Activated gamma-delta T cell treated with Interleukin-2 at 50 U/mL for 16 hours (primary cell): ENCODE measurements around the gene CENATAC.
A peak's percentile ranks its signal among the peaks of the same experiment; 100 is the strongest.
"Not testable (repeated sequence)": the region's sequence is repeated elsewhere in the genome, so short reads cannot be mapped to it uniquely, and the experiment has no call there.

ENCODE experiments used
- DNase-seq: peaks from one replicate; pipeline ENCODE4 v3.0.0-alpha.2; 2020

The CENATAC gene

GRCh38 chr11:119057000-119057769 lies 59.2 kb downstream of the CENATAC start, which contains the start of gene HYOU1:
HYOU1 (minus strand) TSS chr11:119057205; CDS start chr11:119056160, 1,045 bp downstream.
- peak; percentile 99 for DNase-seq

- not testable (repeated sequence) for DNase-seq
Observed at GRCh38 chr11:119059128-119059527, 61.2 kb downstream of the CENATAC start.

- no peak for DNase-seq
Observed at GRCh38 chr11:119061256-119061655, 63.3 kb downstream of the CENATAC start.

GRCh38 chr11:119062779-119063178 lies 64.8 kb downstream of the CENATAC start:
- no peak for DNase-seq

- DNase-seq: peak; percentile 19
Observed at GRCh38 chr11:119065369-119065768, 67.4 kb downstream of the CENATAC start.
